IMR-90 (cell line): ENCODE measurements around the gene EIF1B. TPM values are rescaled to one million over a fixed set of nuclear protein-coding genes. Genes with fewer than 3 reads are reported as not detected.

ENCODE experiments used
- ATAC-seq: fragments of 200-7000 bp; cut with Tn5 transposase; 2 replicates; pipeline ENCODE4 v1.9.1; 2020; ENCODE audit warnings: low read depth, mild to moderate bottlenecking, moderate library complexity
- BruUV-seq: library from RNA; stranded (reverse); fragments of 400-500 nt; replicated peaks from 2 replicates; lab custom pipeline; 2021; lab: Mats Ljungman, UMichigan
- CTCF ChIA-PET: fragments of 300-600 bp; formaldehyde crosslinking; extraction: SDS; loops from one replicate; lab custom pipeline; 2021; ENCODE audit warnings: antibody characterized with exemption; lab: Yijun Ruan, JAX
- POLR2A ChIA-PET: fragments of 300-600 bp; sonication (Branson Sonifier 250); formaldehyde crosslinking; loops from one replicate; lab custom pipeline; 2022; ENCODE audit warnings: antibody characterized with exemption; ENCODE audit not compliant: unreplicated experiment; lab: Charles Lee
- DNase-seq: peaks from one replicate; pipeline ENCODE4 v3.0.0; 2013
- H2AFZ ChIP-seq: replicated peaks from 2 replicates; pipeline ENCODE3; 2013; ENCODE audit warnings: low read length, mild to moderate bottlenecking; ENCODE audit not compliant: poor library complexity
- H2AK5ac ChIP-seq: 2 replicates; pipeline ENCODE4 v1.6.1; 2013; ENCODE audit warnings: low read depth, low read length, inconsistent platforms
- H2AK9ac ChIP-seq: replicated peaks from 2 replicates; pipeline ENCODE3; 2013; ENCODE audit warnings: mild to moderate bottlenecking, low read depth, low read length, moderate library complexity; ENCODE audit not compliant: poor library complexity
- H2BK120ac ChIP-seq: 2 replicates; pipeline ENCODE4 v1.6.1; 2013; ENCODE audit warnings: low read depth, low read length, inconsistent platforms
- H2BK15ac ChIP-seq: 3 replicates; pipeline ENCODE4 v1.6.1; 2013; ENCODE audit warnings: low read depth, low read length, inconsistent platforms
- H2BK20ac ChIP-seq: 2 replicates; pipeline ENCODE4 v1.6.1; 2013; ENCODE audit warnings: low read depth, mild to moderate bottlenecking, inconsistent platforms, low read length, moderate library complexity
- H2BK5ac ChIP-seq: 2 replicates; pipeline ENCODE4 v1.6.1; 2013; ENCODE audit warnings: mild to moderate bottlenecking, low read depth, low read length, inconsistent platforms; ENCODE audit not compliant: poor library complexity, severe bottlenecking
- H3K14ac ChIP-seq: replicated peaks from 2 replicates; pipeline ENCODE4 v1.6.1; 2013; ENCODE audit warnings: low read depth, low read length, inconsistent platforms
- H3K18ac ChIP-seq: 2 replicates; pipeline ENCODE4 v1.6.1; 2013; ENCODE audit warnings: low read depth, low read length, control low read depth
- H3K23ac ChIP-seq: 2 replicates; pipeline ENCODE4 v1.6.1; 2013; ENCODE audit warnings: low read depth, low read length, inconsistent platforms
- H3K27ac ChIP-seq: 2 replicates; pipeline ENCODE4 v1.5.1; 2013; ENCODE audit warnings: mild to moderate bottlenecking, control low read depth, low read length; ENCODE audit not compliant: insufficient read depth
- H3K27me3 ChIP-seq: 2 replicates; pipeline ENCODE4 v1.6.1; 2013; ENCODE audit warnings: low read length; ENCODE audit not compliant: control insufficient read depth, insufficient read depth
- H3K36me3 ChIP-seq: 2 replicates; pipeline ENCODE4 v1.6.1; 2013; ENCODE audit warnings: low read length, mixed read lengths; ENCODE audit not compliant: control insufficient read depth, insufficient read depth
- H3K4ac ChIP-seq: 2 replicates; pipeline ENCODE4 v1.6.1; 2013; ENCODE audit warnings: low read depth, low read length, inconsistent platforms
- H3K4me1 ChIP-seq: 2 replicates; pipeline ENCODE4 v1.6.1; 2013; ENCODE audit warnings: low read length, mixed read lengths; ENCODE audit not compliant: control insufficient read depth, insufficient read depth
- H3K4me2 ChIP-seq: 2 replicates; pipeline ENCODE4 v1.6.1; 2013; ENCODE audit warnings: low read depth, mild to moderate bottlenecking, control low read depth, low read length, moderate library complexity
- H3K4me3 ChIP-seq: 2 replicates; pipeline ENCODE4 v1.5.1; 2013; ENCODE audit warnings: low read depth, mild to moderate bottlenecking, control low read depth, low read length, moderate library complexity; ENCODE audit not compliant: insufficient read depth
- H3K56ac ChIP-seq: 2 replicates; pipeline ENCODE4 v1.6.1; 2013; ENCODE audit warnings: low read length, inconsistent platforms; ENCODE audit not compliant: insufficient read depth; ENCODE audit errors: extremely low read depth
- H3K79me1 ChIP-seq, 2 experiments: 2 replicates each; pipeline ENCODE4 v1.6.1; 2013; ENCODE audit warnings: low read length in 2 of 2, inconsistent platforms in 1 of 2, low read depth in 1 of 2
- H3K9ac ChIP-seq: 2 replicates; pipeline ENCODE4 v1.6.1; 2013; ENCODE audit warnings: low read depth, low read length, control low read depth
- H3K9me1 ChIP-seq: 2 replicates; pipeline ENCODE4 v1.6.1; 2013; ENCODE audit warnings: low read length, inconsistent platforms; ENCODE audit not compliant: insufficient read depth
- H3K9me3 ChIP-seq: 2 replicates; pipeline ENCODE4 v1.6.1; 2013; ENCODE audit warnings: low read length; ENCODE audit not compliant: control insufficient read depth, insufficient read depth
- H4K20me1 ChIP-seq: 2 replicates; pipeline ENCODE4 v1.6.1; 2013; ENCODE audit warnings: low read length, inconsistent platforms; ENCODE audit not compliant: insufficient read depth
- H4K5ac ChIP-seq: 2 replicates; pipeline ENCODE4 v1.6.1; 2013; ENCODE audit warnings: mild to moderate bottlenecking, low read depth, low read length, control low read depth
- H4K8ac ChIP-seq, 2 experiments: 2 replicates each; pipeline ENCODE4 v1.6.1; 2013; ENCODE audit warnings: low read depth in 2 of 2, low read length in 2 of 2, control low read depth in 1 of 2, inconsistent platforms in 1 of 2
- H4K91ac ChIP-seq: 2 replicates; pipeline ENCODE4 v1.6.1; 2013; ENCODE audit warnings: low read depth, low read length, inconsistent platforms; ENCODE audit not compliant: insufficient read depth
- CEBPB ChIP-seq: IDR thresholded peaks from 2 replicates; pipeline ENCODE4 v1.6.1; 2012; ENCODE audit warnings: low read depth, low read length, improper control_type of control experiment
- NFE2L2 ChIP-seq: fragments of 150-350 bp; IDR thresholded peaks from 2 replicates; pipeline ENCODE4 v1.6.1; 2016; ENCODE audit warnings: low read depth, mild to moderate bottlenecking, low read length
- RAD21 ChIP-seq: IDR thresholded peaks from 2 replicates; pipeline ENCODE4 v1.6.1; 2012; ENCODE audit warnings: low read length, improper control_type of control experiment
- RCOR1 ChIP-seq: IDR thresholded peaks from 2 replicates; pipeline ENCODE4 v1.6.1; 2012; ENCODE audit warnings: mild to moderate bottlenecking, low read length, improper control_type of control experiment; ENCODE audit not compliant: insufficient replicate concordance
- RFX5 ChIP-seq: IDR thresholded peaks from 2 replicates; pipeline ENCODE4 v1.8.0; 2012; ENCODE audit warnings: low read depth, mild to moderate bottlenecking, low read length, moderate library complexity
- SMC3 ChIP-seq: fragments of 150-350 bp; IDR thresholded peaks from 2 replicates; pipeline ENCODE4 v1.6.1; 2016; ENCODE audit warnings: low read depth, mild to moderate bottlenecking, antibody characterized with exemption, low read length, moderate library complexity
- WGBS, 2 experiments: methylation state at CpG; one replicate each; pipeline versions ENCODE4 v1.1.5 to v1.1.7; 2013; ENCODE audit warnings: missing lambda C conversion rate in 2 of 2; ENCODE audit not compliant: insufficient read length in 1 of 2; ENCODE audit errors: extremely low coverage in 2 of 2; 5-methylcytosine and 5-hydroxymethylcytosine counted together
- dilution Hi-C: fragments of 300-500 bp; cut with HindIII; formaldehyde crosslinking; loops from one replicate; pipeline ENCODE4 v1.14.3; 2018; ENCODE audit warnings: low sequenced_read_pairs; ENCODE audit not compliant: unreplicated experiment
- in situ Hi-C: fragments of 300-500 bp; cut with MboI; formaldehyde crosslinking; loops from 3 replicates; pipeline ENCODE4 v1.14.3; 2019; ENCODE audit warnings: low sequenced_read_pairs, inconsistent platforms, mixed read lengths
- intact Hi-C: fragments of 100-400 bp; cut with micrococcal nuclease; formaldehyde crosslinking; loops from 2 replicates; pipeline ENCODE4 v1.10.0; 2022
- polyA plus RNA-seq, 3 experiments: library from polyadenylated mRNA; depleted of rRNA; stranded (reverse); fragments of >200 nt; gene quantifications; 2 replicates each; pipeline ENCODE4 v1.2.3, GENCODE V29; 2012; ENCODE audit warnings: low replicate concordance in 1 of 3
- total RNA-seq: library from RNA; depleted of rRNA; stranded (reverse); fragments of >200 nt; gene quantifications from 2 replicates; pipeline ENCODE4 v1.2.3, GENCODE V29; 2012
- TF ChIP-seq, protein P1 (sequence below): fragments of 150-350 bp; IDR thresholded peaks from 2 replicates; pipeline ENCODE4 v1.6.1; 2016; ENCODE audit warnings: low read depth, mild to moderate bottlenecking, low read length, moderate library complexity, borderline replicate concordance
- TF ChIP-seq, protein P2 (sequence below): fragments of 150-350 bp; IDR thresholded peaks from 2 replicates; pipeline ENCODE4 v1.6.1; 2017; ENCODE audit warnings: mild to moderate bottlenecking, antibody characterized with exemption, low read length, low read depth

Gene EIF1B
- total and polyA plus RNA-seq, 2 of the 4 experiments (the other 2 are of a cell fraction): 11.3 to 25.9 TPM

DNA sequence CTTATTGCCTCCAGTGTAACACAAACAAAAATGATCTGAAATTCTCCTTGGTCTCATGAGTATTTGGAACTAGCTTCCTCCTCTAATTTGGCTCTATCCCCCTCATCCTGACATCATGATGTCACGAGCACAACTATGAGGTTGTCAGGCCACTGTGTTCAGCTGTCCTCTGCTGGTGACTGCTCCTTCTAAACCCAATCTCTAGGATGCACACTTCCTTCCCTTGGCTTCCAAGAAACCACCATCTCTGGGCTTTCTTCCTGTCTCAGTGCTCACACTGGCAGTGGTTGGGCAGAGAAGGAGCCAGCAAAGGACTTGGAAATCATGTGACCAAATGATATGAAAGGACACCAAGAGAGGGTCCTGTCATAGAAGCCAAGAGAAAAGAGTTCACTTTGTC, 30.7 kb upstream of the EIF1B start:
- H3K23ac ChIP-seq: no peak overlapping the region
- no peak overlapping the region for H2AFZ ChIP-seq
- no peak overlapping the region for H3K9ac ChIP-seq
- TF ChIP-seq RAD21 (no peak), RFX5 (no peak), RCOR1 (no peak), NFE2L2 (no peak), CEBPB (no peak), SMC3 (no peak)
- TF ChIP-seq, protein P1, sequence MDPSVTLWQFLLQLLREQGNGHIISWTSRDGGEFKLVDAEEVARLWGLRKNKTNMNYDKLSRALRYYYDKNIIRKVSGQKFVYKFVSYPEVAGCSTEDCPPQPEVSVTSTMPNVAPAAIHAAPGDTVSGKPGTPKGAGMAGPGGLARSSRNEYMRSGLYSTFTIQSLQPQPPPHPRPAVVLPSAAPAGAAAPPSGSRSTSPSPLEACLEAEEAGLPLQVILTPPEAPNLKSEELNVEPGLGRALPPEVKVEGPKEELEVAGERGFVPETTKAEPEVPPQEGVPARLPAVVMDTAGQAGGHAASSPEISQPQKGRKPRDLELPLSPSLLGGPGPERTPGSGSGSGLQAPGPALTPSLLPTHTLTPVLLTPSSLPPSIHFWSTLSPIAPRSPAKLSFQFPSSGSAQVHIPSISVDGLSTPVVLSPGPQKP: no peak
- TF ChIP-seq, protein P2, sequence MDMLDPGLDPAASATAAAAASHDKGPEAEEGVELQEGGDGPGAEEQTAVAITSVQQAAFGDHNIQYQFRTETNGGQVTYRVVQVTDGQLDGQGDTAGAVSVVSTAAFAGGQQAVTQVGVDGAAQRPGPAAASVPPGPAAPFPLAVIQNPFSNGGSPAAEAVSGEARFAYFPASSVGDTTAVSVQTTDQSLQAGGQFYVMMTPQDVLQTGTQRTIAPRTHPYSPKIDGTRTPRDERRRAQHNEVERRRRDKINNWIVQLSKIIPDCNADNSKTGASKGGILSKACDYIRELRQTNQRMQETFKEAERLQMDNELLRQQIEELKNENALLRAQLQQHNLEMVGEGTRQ: no peak
- no peak overlapping the region for H3K18ac ChIP-seq
- no peaks in the 10 kb centered on the region for H3K27me3 ChIP-seq
- ATAC-seq (no peak), DNase-seq (no peak)
- H3K14ac ChIP-seq: no peak overlapping the region
- no peaks in the 10 kb centered on the region for H3K36me3 ChIP-seq
- no peak overlapping the region for H2BK15ac ChIP-seq
- in situ Hi-C loops: no loop called here
- H3K4me1 ChIP-seq: no peaks in the 10 kb centered on the region
- no peak overlapping the region for H3K56ac ChIP-seq
- intact Hi-C loops: no loop called here
- H3K9me1 ChIP-seq: no peaks in the 10 kb centered on the region
- no CpG with 5 or more reads among the region's 1 CpG for WGBS, 2 experiments
- ChIA-PET CTCF (no interaction called here), POLR2A (no interaction called here)
- no peak overlapping the region for H4K91ac ChIP-seq
- H2AK9ac ChIP-seq: no peak overlapping the region
- no peak overlapping the region for H3K4me2 ChIP-seq
- H2BK5ac ChIP-seq: no peak overlapping the region
- H4K8ac ChIP-seq: no peak overlapping the region
- no peak overlapping the region for H2AK5ac ChIP-seq
- no peak overlapping the region for H3K27ac ChIP-seq
- H3K4ac ChIP-seq: no peak overlapping the region
- H2BK120ac ChIP-seq: no peak overlapping the region
- no peak overlapping the region for H4K5ac ChIP-seq
- H3K4me3 ChIP-seq: no peak overlapping the region
- dilution Hi-C loops: no loop called here
- no peak overlapping the region for H2BK20ac ChIP-seq
- no TSS peak for BruUV-seq
- no peaks in the 10 kb centered on the region for H3K79me1 ChIP-seq
- H4K20me1 ChIP-seq: no peaks in the 10 kb centered on the region
- no peaks in the 10 kb centered on the region for H3K9me3 ChIP-seq
